ENCODE measurements around the gene TMEM108. TPM values are rescaled to one million over a fixed set of nuclear protein-coding genes. Genes with fewer than 3 reads are reported as not detected.

TMEM108 gene
- total RNA-seq, 1 experiment from 2014 or later = not detected

DNA sequence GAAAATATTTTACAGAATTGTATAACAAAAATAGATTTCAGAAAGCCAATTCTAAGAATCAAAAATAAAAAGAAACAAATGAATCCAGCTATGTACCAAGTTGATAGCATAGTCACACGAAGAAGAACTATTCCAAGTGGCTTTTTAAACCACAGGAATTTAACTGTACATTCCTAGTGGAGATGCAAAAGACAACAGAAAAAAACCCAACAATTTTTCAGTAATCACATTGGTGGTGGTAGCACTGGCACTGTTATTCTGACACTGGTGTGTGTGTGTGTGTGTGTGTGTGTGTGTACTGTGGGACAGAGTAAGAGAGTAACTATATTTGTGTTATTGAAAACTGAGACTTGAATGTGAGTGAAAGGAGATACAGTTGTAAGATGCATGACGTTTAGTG is 370.8 kb downstream of the TMEM108 start:
- DNase-seq (ENCODE audit: low read depth, low spot score) = no peak
- Histone ChIP-seq H3K27ac (ENCODE audit: low read depth, low read length) (no peak overlapping the region), H3K79me2 (ENCODE audit: insufficient read depth, low read length) (no peaks in the 10 kb centered on the region), H3K4me3 (replicated peaks in 1 of 2; ENCODE audit: low read depth in 1 of 2, low read length in 2 of 2) (no peak overlapping the region), H3K4me1 (ENCODE audit: control insufficient read depth in 1 of 2, insufficient read depth in 2 of 2, low read length in 2 of 2) (peaks cover 2 to 7% of the 10 kb centered on the region in 2 experiments; a peak in 1 of 4 replicates), H3K9me2 (ENCODE audit: insufficient read depth) (no peaks in the 10 kb centered on the region), H3K4me2 (ENCODE audit: low read length) (no peak overlapping the region), H2AFZ (ENCODE audit: low read depth, low read length, poor library complexity, severe bottlenecking) (no peak overlapping the region), H4K20me1 (ENCODE audit: insufficient read depth) (no peaks in the 10 kb centered on the region), H3K36me3 (ENCODE audit: control insufficient read depth in 1 of 2, insufficient read depth in 2 of 2, low read length in 2 of 2) (no peaks in the 10 kb centered on the region), H3K27me3 (ENCODE audit: insufficient read depth, low read length) (peaks cover 54% of the 10 kb centered on the region), H3K9me3 (ENCODE audit: control insufficient read depth in 1 of 2, insufficient read depth in 1 of 2, low read depth in 1 of 2, low read length in 2 of 2) (no peaks in the 10 kb centered on the region), H3K9ac (ENCODE audit: low read length) (no peak overlapping the region)
- no peak for ATAC-seq
- ChIA-PET CTCF (no interaction called here), POLR2A (no interaction called here), RAD21 (ENCODE audit: low non-redundant PET in 1 of 2, low total read pairs in 2 of 2, uncharacterized antibody in 2 of 2, unreplicated experiment in 2 of 2) (no interaction called here)
- intact Hi-C loops (cut with micrococcal nuclease) = no loop called here
- no peak for TF ChIP-seq SRF (IDR thresholded peaks at IDR 0.05; ENCODE audit: low read depth)
- no peak for TF ChIP-seq ELF1 (IDR thresholded peaks at IDR 0.05; ENCODE audit: borderline replicate concordance, low read depth)
- no TSS peak for BruUV-seq (replicated peaks)

DNA sequence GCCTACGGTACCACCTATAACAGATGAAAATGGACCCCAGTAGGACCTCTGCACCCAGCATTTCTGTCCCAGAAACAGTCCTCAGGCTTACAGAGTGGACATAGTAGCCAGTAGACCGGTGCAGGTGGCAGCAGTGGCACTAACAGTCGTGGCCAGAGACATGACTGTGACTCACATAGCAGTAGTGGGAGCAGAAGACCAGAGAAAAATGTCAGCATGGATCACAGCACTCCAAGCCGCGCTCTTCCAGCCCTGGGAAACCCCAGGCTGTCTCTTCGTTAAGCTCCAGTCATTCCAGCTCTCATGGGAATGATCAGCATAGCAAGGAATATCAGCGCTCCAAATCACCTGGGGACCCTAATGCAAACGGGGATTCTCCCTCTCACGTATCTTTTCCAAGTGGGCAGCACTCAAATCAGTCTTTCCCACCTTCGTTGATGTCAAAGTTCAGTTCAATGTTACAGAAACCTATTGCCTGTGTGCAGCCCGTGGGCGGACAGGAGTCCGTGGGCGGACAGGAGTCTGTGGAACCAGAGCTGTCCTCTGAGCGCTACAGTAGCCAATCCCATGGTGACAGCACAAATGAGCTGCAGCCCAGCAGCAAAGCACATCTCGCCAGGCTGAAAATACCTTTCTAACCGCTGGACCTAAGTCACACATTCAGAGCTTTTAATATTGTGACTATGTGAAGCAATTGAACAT is 372.2 kb downstream of the TMEM108 start:
- no peaks in the 10 kb centered on the region for H3K9me3 ChIP-seq (ENCODE audit: control insufficient read depth in 1 of 2, insufficient read depth in 1 of 2, low read depth in 1 of 2, low read length in 2 of 2)
- RAD21 ChIA-PET (ENCODE audit: low non-redundant PET in 1 of 2, low total read pairs in 2 of 2, uncharacterized antibody in 2 of 2, unreplicated experiment in 2 of 2) = no interaction called here
- no peak for DNase-seq (ENCODE audit: low read depth, low spot score)
- no peak for ATAC-seq
- H3K9me2 ChIP-seq (ENCODE audit: insufficient read depth) = no peaks in the 10 kb centered on the region
- BruUV-seq (replicated peaks) = no TSS peak
- peaks cover 54% of the 10 kb centered on the region for H3K27me3 ChIP-seq (ENCODE audit: insufficient read depth, low read length)
- intact Hi-C loops (cut with micrococcal nuclease) = no loop called here
- POLR2A ChIA-PET = no interaction called here
- no peaks in the 10 kb centered on the region for H3K79me2 ChIP-seq (ENCODE audit: insufficient read depth, low read length)
- no peaks in the 10 kb centered on the region for H3K36me3 ChIP-seq (ENCODE audit: control insufficient read depth in 1 of 2, insufficient read depth in 2 of 2, low read length in 2 of 2)
- H2AFZ ChIP-seq (ENCODE audit: low read depth, low read length, poor library complexity, severe bottlenecking) = no peak overlapping the region
- peaks cover 2 to 7% of the 10 kb centered on the region in 2 experiments; a peak in 1 of 4 replicates for H3K4me1 ChIP-seq (ENCODE audit: control insufficient read depth in 1 of 2, insufficient read depth in 2 of 2, low read length in 2 of 2)
- H3K27ac ChIP-seq (ENCODE audit: low read depth, low read length) = no peak overlapping the region
- H3K4me2 ChIP-seq (ENCODE audit: low read length) = no peak overlapping the region
- H4K20me1 ChIP-seq (ENCODE audit: insufficient read depth) = no peaks in the 10 kb centered on the region
- CTCF ChIA-PET = interaction anchor here (1.1 to 1.5 kb wide), 3 partner anchors 12 to 684 kb away, joined by 3 to 4 read pairs (median 3); no protein-coding TSS in a partner anchor
- TF ChIP-seq CBX3 (IDR thresholded peaks at IDR 0.05; ENCODE audit: low read depth) = no peak
- no peak for TF ChIP-seq ZNF274 (IDR thresholded peaks at IDR 0.05; ENCODE audit: low read depth, low read length)
- no peak for TF ChIP-seq TCF7L2 (IDR thresholded peaks at IDR 0.05; ENCODE audit: borderline replicate concordance, extremely low read depth, insufficient read depth, insufficient read length)
- TF ChIP-seq, protein P1, sequence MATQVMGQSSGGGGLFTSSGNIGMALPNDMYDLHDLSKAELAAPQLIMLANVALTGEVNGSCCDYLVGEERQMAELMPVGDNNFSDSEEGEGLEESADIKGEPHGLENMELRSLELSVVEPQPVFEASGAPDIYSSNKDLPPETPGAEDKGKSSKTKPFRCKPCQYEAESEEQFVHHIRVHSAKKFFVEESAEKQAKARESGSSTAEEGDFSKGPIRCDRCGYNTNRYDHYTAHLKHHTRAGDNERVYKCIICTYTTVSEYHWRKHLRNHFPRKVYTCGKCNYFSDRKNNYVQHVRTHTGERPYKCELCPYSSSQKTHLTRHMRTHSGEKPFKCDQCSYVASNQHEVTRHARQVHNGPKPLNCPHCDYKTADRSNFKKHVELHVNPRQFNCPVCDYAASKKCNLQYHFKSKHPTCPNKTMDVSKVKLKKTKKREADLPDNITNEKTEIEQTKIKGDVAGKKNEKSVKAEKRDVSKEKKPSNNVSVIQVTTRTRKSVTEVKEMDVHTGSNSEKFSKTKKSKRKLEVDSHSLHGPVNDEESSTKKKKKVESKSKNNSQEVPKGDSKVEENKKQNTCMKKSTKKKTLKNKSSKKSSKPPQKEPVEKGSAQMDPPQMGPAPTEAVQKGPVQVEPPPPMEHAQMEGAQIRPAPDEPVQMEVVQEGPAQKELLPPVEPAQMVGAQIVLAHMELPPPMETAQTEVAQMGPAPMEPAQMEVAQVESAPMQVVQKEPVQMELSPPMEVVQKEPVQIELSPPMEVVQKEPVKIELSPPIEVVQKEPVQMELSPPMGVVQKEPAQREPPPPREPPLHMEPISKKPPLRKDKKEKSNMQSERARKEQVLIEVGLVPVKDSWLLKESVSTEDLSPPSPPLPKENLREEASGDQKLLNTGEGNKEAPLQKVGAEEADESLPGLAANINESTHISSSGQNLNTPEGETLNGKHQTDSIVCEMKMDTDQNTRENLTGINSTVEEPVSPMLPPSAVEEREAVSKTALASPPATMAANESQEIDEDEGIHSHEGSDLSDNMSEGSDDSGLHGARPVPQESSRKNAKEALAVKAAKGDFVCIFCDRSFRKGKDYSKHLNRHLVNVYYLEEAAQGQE (IDR thresholded peaks at IDR 0.05; ENCODE audit: low read depth) = no peak
- TF ChIP-seq, protein P2, sequence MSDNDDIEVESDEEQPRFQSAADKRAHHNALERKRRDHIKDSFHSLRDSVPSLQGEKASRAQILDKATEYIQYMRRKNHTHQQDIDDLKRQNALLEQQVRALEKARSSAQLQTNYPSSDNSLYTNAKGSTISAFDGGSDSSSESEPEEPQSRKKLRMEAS (IDR thresholded peaks at IDR 0.05) = no peak
- TF ChIP-seq SIN3A (IDR thresholded peaks at IDR 0.05; ENCODE audit: low read depth) = no peak
- 0 out of 2 replicates have a peak, but pooled peaks have one; percentile 56 for TF ChIP-seq EZH2phosphoT487 (IDR thresholded peaks at IDR 0.05; ENCODE audit: borderline replicate concordance)
- TF ChIP-seq, protein P3, sequence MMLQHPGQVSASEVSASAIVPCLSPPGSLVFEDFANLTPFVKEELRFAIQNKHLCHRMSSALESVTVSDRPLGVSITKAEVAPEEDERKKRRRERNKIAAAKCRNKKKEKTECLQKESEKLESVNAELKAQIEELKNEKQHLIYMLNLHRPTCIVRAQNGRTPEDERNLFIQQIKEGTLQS (IDR thresholded peaks at IDR 0.05) = no peak
- TF ChIP-seq JUND (IDR thresholded peaks at IDR 0.05) = no peak
- TF ChIP-seq EZH2 (IDR thresholded peaks at IDR 0.05) = no peak
- no peak for TF ChIP-seq YY1 (IDR thresholded peaks at IDR 0.05; ENCODE audit: extremely low read depth, insufficient replicate concordance, low read depth, low read length)
- no peak for TF ChIP-seq FOSL1 (IDR thresholded peaks at IDR 0.05; ENCODE audit: low read depth)
- no peak for TF ChIP-seq POLR2AphosphoS5 (IDR thresholded peaks at IDR 0.05; ENCODE audit: low read depth, low read length)
- no peak for TF ChIP-seq CEBPB (IDR thresholded peaks at IDR 0.05; ENCODE audit: low read depth)
- TF ChIP-seq EGR1 (IDR thresholded peaks at IDR 0.05; ENCODE audit: low read depth) = 0 out of 2 replicates have a peak, but pooled peaks have one; percentile 23
- no peak overlapping the region for H3K4me3 ChIP-seq (replicated peaks in 1 of 2; ENCODE audit: low read depth in 1 of 2, low read length in 2 of 2)
- no peak overlapping the region for H3K9ac ChIP-seq (ENCODE audit: low read length)
